Erythroblast (primary cell): ENCODE results near the gene VSIG8.

ENCODE experiments used
- GATA1 ChIP-seq: IDR thresholded peaks from 2 replicates; pipeline ENCODE4 v1.6.1; 2011; ENCODE audit warnings: low read depth, mild to moderate bottlenecking, control low read depth, low read length, moderate library complexity
- POLR2A ChIP-seq: IDR thresholded peaks from 2 replicates; pipeline ENCODE4 v1.6.1; 2011; ENCODE audit warnings: mild to moderate bottlenecking, low read length

DNA sequence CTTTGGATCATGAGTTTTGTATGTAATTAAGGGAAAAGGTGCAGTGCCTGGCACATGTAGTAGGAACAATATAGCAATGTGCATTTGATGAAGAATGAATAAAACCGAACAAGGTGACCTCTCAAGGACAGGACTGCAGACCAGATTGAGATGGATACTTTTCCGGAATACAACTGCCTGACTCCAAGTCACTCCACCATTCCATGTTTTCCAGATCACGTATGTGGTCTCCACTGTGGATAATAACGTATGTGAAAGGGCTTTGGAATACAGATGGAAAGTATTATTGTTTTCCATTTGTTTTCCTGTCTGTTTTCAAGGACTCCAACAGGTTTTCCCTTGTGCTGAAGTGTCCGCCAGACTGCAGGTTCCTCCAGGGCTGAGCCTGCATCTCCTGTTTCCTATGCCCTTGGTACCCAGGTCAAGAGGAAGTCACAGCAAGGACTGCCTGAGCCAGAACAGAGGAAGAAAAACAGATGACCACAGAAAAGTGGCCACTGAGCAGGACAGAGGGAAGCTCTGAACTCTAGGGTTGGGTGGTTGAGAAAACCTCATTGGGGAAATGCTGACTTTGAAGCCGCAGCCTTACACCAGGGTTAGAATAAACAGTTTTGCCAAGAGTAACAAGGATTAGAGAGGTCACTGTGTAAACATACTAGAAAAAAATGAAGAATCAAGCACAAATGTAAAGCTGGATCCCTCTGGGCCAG lies 33.5 kb upstream of the VSIG8 start:
- TF ChIP-seq POLR2A, result no peak
- no peak for TF ChIP-seq GATA1
